Mesenchymal stem cell (in vitro differentiated cells and primary cell): ENCODE results near the gene ZPLD1.

ENCODE experiments used
- DNase-seq: peaks from one replicate; pipeline ENCODE4 v3.0.0-alpha.2; 2013
- H2AFZ ChIP-seq: one replicate; pipeline ENCODE4 v1.6.1; 2013; ENCODE audit warnings: low read depth, mild to moderate bottlenecking, control low read depth, inconsistent platforms, low read length, moderate library complexity
- H2AK5ac ChIP-seq: 2 replicates; pipeline ENCODE4 v1.6.1; 2013; ENCODE audit warnings: low read length, moderate library complexity, mild to moderate bottlenecking, inconsistent platforms; ENCODE audit not compliant: severe bottlenecking
- H2BK120ac ChIP-seq: one replicate; pipeline ENCODE4 v1.6.1; 2013; ENCODE audit warnings: low read depth, mild to moderate bottlenecking, inconsistent platforms, low read length, moderate library complexity
- H2BK12ac ChIP-seq, 2 experiments: one replicate each; pipeline ENCODE4 v1.6.1; 2013; ENCODE audit warnings: inconsistent platforms in 2 of 2, low read length in 2 of 2, mild to moderate bottlenecking in 2 of 2, moderate library complexity in 2 of 2, control low read depth in 1 of 2
- H2BK15ac ChIP-seq: one replicate; pipeline ENCODE4 v1.6.1; 2013; ENCODE audit warnings: mild to moderate bottlenecking, low read depth, inconsistent platforms; ENCODE audit not compliant: poor library complexity, severe bottlenecking
- H2BK5ac ChIP-seq: 2 replicates; pipeline ENCODE4 v1.6.1; 2013; ENCODE audit warnings: low read depth, mild to moderate bottlenecking, low read length, control low read depth, inconsistent platforms; ENCODE audit not compliant: poor library complexity, severe bottlenecking
- H3K14ac ChIP-seq, 2 experiments: one replicate each; pipeline ENCODE4 v1.6.1; 2013; ENCODE audit warnings: inconsistent platforms in 2 of 2, low read length in 2 of 2, control low read depth in 1 of 2, mild to moderate bottlenecking in 1 of 2, moderate library complexity in 1 of 2
- H3K18ac ChIP-seq, 2 experiments: one replicate each; pipeline ENCODE4 v1.6.1; 2013; ENCODE audit warnings: inconsistent platforms in 2 of 2, low read length in 2 of 2, control low read depth in 1 of 2, low read depth in 1 of 2, mild to moderate bottlenecking in 1 of 2
- H3K23ac ChIP-seq, 2 experiments: one replicate each; pipeline ENCODE4 v1.6.1; 2013; ENCODE audit warnings: inconsistent platforms in 2 of 2, low read length in 2 of 2, mild to moderate bottlenecking in 2 of 2, moderate library complexity in 2 of 2, control low read depth in 1 of 2
- H3K27ac ChIP-seq: 2 replicates; pipeline ENCODE4 v1.5.1; 2013; ENCODE audit warnings: mild to moderate bottlenecking, moderate library complexity, low read length, control low read depth, inconsistent platforms; ENCODE audit not compliant: poor library complexity, severe bottlenecking
- H3K27me3 ChIP-seq, 2 experiments: 2 replicates each; pipeline versions ENCODE4 v1.6.1 to v1.7.0; 2013; ENCODE audit warnings: low read length in 2 of 2, mild to moderate bottlenecking in 2 of 2, moderate library complexity in 2 of 2, control low read depth in 1 of 2, inconsistent platforms in 1 of 2; ENCODE audit not compliant: control insufficient read depth in 1 of 2, insufficient read depth in 1 of 2
- H3K36me3 ChIP-seq, 2 experiments: 2 replicates each; pipeline versions ENCODE4 v1.6.1 to v1.7.0; 2013; ENCODE audit warnings: low read length in 2 of 2, control low read depth in 1 of 2, inconsistent platforms in 1 of 2, low read depth in 1 of 2, mild to moderate bottlenecking in 1 of 2; ENCODE audit not compliant: insufficient read depth in 2 of 2, control insufficient read depth in 1 of 2
- H3K4ac ChIP-seq, 2 experiments: one replicate each; pipeline ENCODE4 v1.6.1; 2013; ENCODE audit warnings: inconsistent platforms in 2 of 2, low read length in 2 of 2, mild to moderate bottlenecking in 2 of 2, moderate library complexity in 2 of 2, control low read depth in 1 of 2, low read depth in 1 of 2
- H3K4me1 ChIP-seq: 2 replicates; pipeline ENCODE4 v1.6.1; 2013; ENCODE audit warnings: low read depth, low read length, control low read depth; ENCODE audit not compliant: control insufficient read depth, insufficient read depth
- H3K4me2 ChIP-seq: 2 replicates; pipeline ENCODE4 v1.6.1; 2013; ENCODE audit warnings: low read length, mild to moderate bottlenecking, inconsistent platforms; ENCODE audit not compliant: poor library complexity, severe bottlenecking
- H3K4me3 ChIP-seq, 2 experiments: 2 replicates each; pipeline versions ENCODE4 v1.5.1 to v1.7.0; 2013; ENCODE audit warnings: low read length in 2 of 2, mild to moderate bottlenecking in 2 of 2, control low read depth in 1 of 2, low read depth in 1 of 2; ENCODE audit not compliant: insufficient read depth in 1 of 2
- H3K79me1 ChIP-seq: replicated peaks from 2 replicates; pipeline ENCODE4 v1.6.1; 2013; ENCODE audit warnings: mild to moderate bottlenecking, control low read depth, low read length, inconsistent platforms; ENCODE audit not compliant: poor library complexity, severe bottlenecking
- H3K9ac ChIP-seq: 2 replicates; pipeline ENCODE4 v1.7.0; 2013; ENCODE audit warnings: mild to moderate bottlenecking, low read length, moderate library complexity
- H3K9me3 ChIP-seq: 2 replicates; pipeline ENCODE4 v1.7.0; 2013; ENCODE audit warnings: mild to moderate bottlenecking, low read length; ENCODE audit not compliant: control insufficient read depth
- H4K8ac ChIP-seq: one replicate; pipeline ENCODE4 v1.6.1; 2013; ENCODE audit warnings: inconsistent platforms, mild to moderate bottlenecking, low read length, moderate library complexity
- H4K91ac ChIP-seq: one replicate; pipeline ENCODE4 v1.6.1; 2013; ENCODE audit warnings: mild to moderate bottlenecking, low read length, inconsistent platforms
- WGBS: methylation state at CpG from one replicate; pipeline ENCODE4 v1.1.7; 2013; ENCODE audit warnings: mixed read lengths; 5-methylcytosine and 5-hydroxymethylcytosine counted together

The ZPLD1 gene

DNA sequence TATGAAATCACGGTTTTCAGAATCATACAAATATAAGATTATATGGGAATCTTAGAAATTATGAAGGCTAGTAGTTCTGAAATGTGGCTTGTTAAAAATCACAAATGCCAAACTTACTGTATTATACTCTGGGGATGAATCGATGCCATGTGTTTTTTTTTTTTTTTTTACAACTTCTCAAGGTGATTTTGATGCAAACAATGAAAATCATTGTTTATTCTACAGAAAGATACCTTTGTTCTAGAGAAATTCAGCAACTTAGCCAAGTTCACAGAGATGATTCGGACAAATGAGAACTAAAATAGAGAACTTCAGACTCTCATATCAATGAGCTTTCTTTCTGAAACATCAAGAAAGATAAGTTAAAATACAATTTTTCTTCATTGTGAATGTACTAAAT, 92.0 kb downstream of the ZPLD1 start:
- H2BK15ac ChIP-seq: no peak overlapping the region
- no peak overlapping the region for H3K27ac ChIP-seq
- H3K27me3 ChIP-seq: no peaks in the 10 kb centered on the region
- no peaks in the 10 kb centered on the region for H3K9me3 ChIP-seq
- no peak overlapping the region for H3K9ac ChIP-seq
- no peak overlapping the region for H4K8ac ChIP-seq
- no peaks in the 10 kb centered on the region for H3K36me3 ChIP-seq
- no peak overlapping the region for H3K18ac ChIP-seq
- H2BK12ac ChIP-seq: no peak overlapping the region
- H3K4me2 ChIP-seq: no peak overlapping the region
- no peak overlapping the region for H4K91ac ChIP-seq
- no peak overlapping the region for H3K14ac ChIP-seq
- H3K4me1 ChIP-seq: no peaks in the 10 kb centered on the region
- H3K79me1 ChIP-seq: no peaks in the 10 kb centered on the region
- H3K23ac ChIP-seq: no peak overlapping the region
- H3K4me3 ChIP-seq: no peak overlapping the region
- no peak for DNase-seq
- no peak overlapping the region for H2AFZ ChIP-seq
- no peak overlapping the region for H2BK5ac ChIP-seq
- WGBS: no CpG with 5 or more reads among the region's 3 CpGs
- no peak overlapping the region for H2AK5ac ChIP-seq
- no peak overlapping the region for H2BK120ac ChIP-seq
- no peak overlapping the region for H3K4ac ChIP-seq

DNA sequence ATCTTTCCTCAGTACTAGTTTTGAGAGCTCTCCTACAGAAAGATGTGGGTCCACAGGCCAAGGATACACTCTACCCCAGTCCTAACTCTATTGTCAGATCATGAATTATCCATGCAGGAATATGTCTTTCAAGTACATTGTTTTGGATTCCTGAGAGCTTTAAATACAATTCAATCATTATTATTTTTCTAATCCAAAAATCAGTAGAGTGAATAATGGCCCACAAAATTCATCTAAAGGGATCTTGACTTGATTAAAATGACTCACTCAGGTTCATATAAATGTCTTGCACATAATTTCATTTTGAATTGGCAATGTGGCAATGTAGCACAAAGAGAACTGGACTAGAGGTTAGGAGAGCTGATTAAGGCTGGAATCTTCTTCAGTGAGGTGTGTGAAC, 93.9 kb downstream of the ZPLD1 start:
- Histone ChIP-seq H2BK12ac (no peak overlapping the region), H2AK5ac (no peak overlapping the region), H3K27ac (no peak overlapping the region), H2BK5ac (no peak overlapping the region), H3K23ac (no peak overlapping the region), H3K4me3 (no peak overlapping the region), H2BK15ac (no peak overlapping the region), H2BK120ac (no peak overlapping the region), H3K4ac (no peak overlapping the region), H3K14ac (no peak overlapping the region), H3K9me3 (no peaks in the 10 kb centered on the region), H4K8ac (no peak overlapping the region), H3K4me1 (no peaks in the 10 kb centered on the region), H3K9ac (no peak overlapping the region), H2AFZ (no peak overlapping the region), H3K27me3 (no peaks in the 10 kb centered on the region), H3K79me1 (no peaks in the 10 kb centered on the region), H3K18ac (no peak overlapping the region), H3K36me3 (no peaks in the 10 kb centered on the region), H3K4me2 (no peak overlapping the region), H4K91ac (no peak overlapping the region)
- no peak for DNase-seq
